IPS DF 19.7 (cell line): ENCODE measurements around the gene NFKBIL1.
"Not testable (repeated sequence)": the region's sequence is repeated elsewhere in the genome, so short reads cannot be mapped to it uniquely, and the experiment has no call there.

Experiments used
- DNase-seq: peaks from one replicate; pipeline ENCODE4 v3.0.0-alpha.2; 2013; ENCODE audit warnings: low read depth, low spot score

NFKBIL1 gene

GRCh38 chr6:31580807-31581433 lies 33.5 kb downstream of the NFKBIL1 start:
- no peak for DNase-seq

GRCh38 chr6:31581434-31582229 lies 34.2 kb downstream of the NFKBIL1 start:
- DNase-seq, result no peak

GRCh38 chr6:31582230-31582643 lies 34.8 kb downstream of the NFKBIL1 start, which contains the start of gene LTB:
Gene LTB (minus strand): TSS chr6:31582424. CDS start chr6:31582417, 7 bp downstream.
- no peak for DNase-seq

- DNase-seq, result peak; percentile 42
These were observed 38.1 kb downstream of the NFKBIL1 start for GRCh38 chr6:31585491-31585890.

GRCh38 chr6:31586008-31586407 lies 38.6 kb downstream of the NFKBIL1 start, which contains the start of gene LST1:
Gene LST1 (plus strand): TSS chr6:31586277. CDS start chr6:31587300, 1,023 bp downstream.
- no peak for DNase-seq

GRCh38 chr6:31586599-31587281 lies 39.3 kb downstream of the NFKBIL1 start:
- no peak for DNase-seq

GRCh38 chr6:31587791-31588777 lies 40.7 kb downstream of the NFKBIL1 start:
- no peak for DNase-seq

GRCh38 chr6:31588871-31589650 lies 41.7 kb downstream of the NFKBIL1 start:
- no peak for DNase-seq

- DNase-seq, result not testable (repeated sequence)
These were observed 43.3 kb downstream of the NFKBIL1 start for GRCh38 chr6:31590691-31591090.

- no peak for DNase-seq
These were observed 45.0 kb downstream of the NFKBIL1 start for GRCh38 chr6:31592396-31592771.

- DNase-seq, result no peak
These were observed 49.6 kb downstream of the NFKBIL1 start for GRCh38 chr6:31597006-31597405.

- DNase-seq, result no peak
These were observed 59.9 kb downstream of the NFKBIL1 start for GRCh38 chr6:31607317-31607716.
